Measurements from ENCODE around the gene EBPL.

EBPL gene

GRCh38 chr13:49629196-49629938 is 61.9 kb downstream of the EBPL start:
- Histone ChIP-seq H2AFZ (ENCODE audit: insufficient read depth, low read length, poor library complexity) (no peak overlapping the region), H3K4me1 (ENCODE audit: control insufficient read depth in 1 of 2, insufficient read depth in 2 of 2, low read length in 2 of 2) (peaks cover 17% of the 10 kb centered on the region in 2 experiments), H3K18ac (ENCODE audit: low read length) (no peak overlapping the region), H2BK120ac (ENCODE audit: insufficient read depth, low read length, poor library complexity) (no peak overlapping the region), H3K9me3 (ENCODE audit: insufficient read depth, low read depth, low read length) (no peaks in the 10 kb centered on the region), H3K79me1 (ENCODE audit: low read length) (peaks cover 6% of the 10 kb centered on the region), H3K4me2 (ENCODE audit: low read length) (no peak overlapping the region), H3K4ac (ENCODE audit: low read depth, low read length) (no peak overlapping the region), H4K12ac (ENCODE audit: low read depth, low read length) (no peak overlapping the region), H3K79me2 (ENCODE audit: control insufficient read depth, insufficient read depth, low read length, poor library complexity) (no peaks in the 10 kb centered on the region), H3K14ac (ENCODE audit: low read length) (no peak overlapping the region), H3K27ac (ENCODE audit: low read depth, low read length) (peak overlapping the region; percentile 10), H4K91ac (ENCODE audit: low read depth, low read length) (no peak overlapping the region), H3K36me3 (ENCODE audit: control insufficient read depth in 1 of 2, insufficient read depth in 2 of 2, low read length in 2 of 2) (no peaks in the 10 kb centered on the region), H3K23ac (ENCODE audit: low read length) (no peak overlapping the region), H2BK12ac (ENCODE audit: low read length) (no peak overlapping the region), H2AK5ac (ENCODE audit: low read length) (no peak overlapping the region), H3K4me3 (ENCODE audit: low read depth, low read length) (no peak overlapping the region), H3K27me3 (ENCODE audit: insufficient read depth, low read length) (no peaks in the 10 kb centered on the region), H3K9ac (ENCODE audit: low read length) (no peak overlapping the region), H2BK5ac (ENCODE audit: low read depth, low read length, poor library complexity) (no peak overlapping the region), H4K8ac (ENCODE audit: low read depth, low read length) (no peak overlapping the region)
- no peak for DNase-seq
- WGBS (ENCODE audit: extremely low coverage, insufficient coverage, insufficient read length): no CpG with 5 or more reads among the region's 8 CpGs

DNA sequence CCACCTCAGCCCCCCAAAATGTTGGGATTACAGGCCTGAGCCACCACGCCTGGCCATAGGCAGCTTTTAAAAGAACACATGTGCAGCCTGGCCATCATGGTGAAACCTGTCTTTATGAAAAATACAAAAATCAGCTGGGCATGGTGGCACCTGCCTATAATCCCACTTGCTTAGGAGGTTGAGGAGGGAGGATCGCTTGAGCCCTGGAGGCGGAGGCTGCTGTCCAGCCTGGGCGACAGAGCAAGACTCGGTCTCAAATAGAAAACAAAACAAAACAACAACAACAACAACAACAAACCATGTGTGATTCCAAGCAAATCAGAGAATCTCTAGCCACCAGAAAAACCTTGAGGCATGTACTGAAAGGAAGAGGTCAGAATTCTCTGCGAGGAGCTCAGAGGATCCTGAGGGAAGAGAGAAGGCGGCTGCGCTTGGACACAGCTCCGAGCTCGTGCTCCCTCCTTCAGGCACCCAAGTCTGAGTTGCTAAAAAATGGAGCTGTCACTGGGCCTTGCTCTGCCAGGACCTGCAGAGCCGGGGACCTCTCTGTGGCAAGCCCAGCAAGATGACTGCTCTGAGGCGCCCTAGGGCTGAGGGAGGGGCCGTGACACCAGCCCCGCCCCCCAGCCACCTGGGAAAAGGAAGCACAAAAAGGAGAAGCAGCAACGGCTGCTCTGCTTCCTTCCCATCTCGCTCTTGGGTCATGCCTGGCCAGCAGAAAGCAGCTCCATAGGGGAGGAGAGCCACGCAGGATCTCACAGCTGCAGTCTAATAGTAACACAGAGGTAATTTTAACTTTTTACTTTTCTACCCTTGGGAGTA is 63.2 kb downstream of the EBPL start, which contains the start of gene ARL11:
Gene ARL11, plus strand, starts transcription at position 677 of the 822 bp plus-strand sequence. CDS start 1,941 bp downstream, outside the sequence.
- no CpG with 5 or more reads among the region's 17 CpGs for WGBS (ENCODE audit: extremely low coverage, insufficient coverage, insufficient read length)
- H3K27ac ChIP-seq (ENCODE audit: low read depth, low read length): no peak within 1 kb of the TSS
- H4K12ac ChIP-seq (ENCODE audit: low read depth, low read length): no peak within 1 kb of the TSS
- H3K9ac ChIP-seq (ENCODE audit: low read length): no peak within 1 kb of the TSS
- no peak within 1 kb of the TSS for H2BK5ac ChIP-seq (ENCODE audit: low read depth, low read length, poor library complexity)
- H2BK12ac ChIP-seq (ENCODE audit: low read length): peak within 1 kb of the TSS; percentile 9
- no peak within 1 kb of the TSS for H2AK5ac ChIP-seq (ENCODE audit: low read length)
- H3K79me2 ChIP-seq (ENCODE audit: control insufficient read depth, insufficient read depth, low read length, poor library complexity): no peaks in the 10 kb centered on the region
- no peak within 1 kb of the TSS for H3K18ac ChIP-seq (ENCODE audit: low read length)
- no peak within 1 kb of the TSS for H3K4ac ChIP-seq (ENCODE audit: low read depth, low read length)
- H3K23ac ChIP-seq (ENCODE audit: low read length): no peak within 1 kb of the TSS
- peaks cover 6% of the 10 kb centered on the region for H3K79me1 ChIP-seq (ENCODE audit: low read length)
- no peak within 1 kb of the TSS for H3K14ac ChIP-seq (ENCODE audit: low read length)
- DNase-seq: peak; percentile 86 to 91
- H2BK120ac ChIP-seq (ENCODE audit: insufficient read depth, low read length, poor library complexity): peak within 1 kb of the TSS; percentile 16
- no peaks in the 10 kb centered on the region for H3K27me3 ChIP-seq (ENCODE audit: insufficient read depth, low read length)
- H2AFZ ChIP-seq (ENCODE audit: insufficient read depth, low read length, poor library complexity): peak within 1 kb of the TSS; percentile 55
- no peak within 1 kb of the TSS for H3K4me3 ChIP-seq (ENCODE audit: low read depth, low read length)
- peak within 1 kb of the TSS; percentile 63 for H4K8ac ChIP-seq (ENCODE audit: low read depth, low read length)
- peak within 1 kb of the TSS; percentile 15 for H3K4me2 ChIP-seq (ENCODE audit: low read length)
- peak within 1 kb of the TSS; percentile 9 for H4K91ac ChIP-seq (ENCODE audit: low read depth, low read length)
- no peaks in the 10 kb centered on the region for H3K9me3 ChIP-seq (ENCODE audit: insufficient read depth, low read depth, low read length)
- peaks cover 17% of the 10 kb centered on the region in 2 experiments for H3K4me1 ChIP-seq (ENCODE audit: control insufficient read depth in 1 of 2, insufficient read depth in 2 of 2, low read length in 2 of 2)
- no peaks in the 10 kb centered on the region for H3K36me3 ChIP-seq (ENCODE audit: control insufficient read depth in 1 of 2, insufficient read depth in 2 of 2, low read length in 2 of 2)

DNA sequence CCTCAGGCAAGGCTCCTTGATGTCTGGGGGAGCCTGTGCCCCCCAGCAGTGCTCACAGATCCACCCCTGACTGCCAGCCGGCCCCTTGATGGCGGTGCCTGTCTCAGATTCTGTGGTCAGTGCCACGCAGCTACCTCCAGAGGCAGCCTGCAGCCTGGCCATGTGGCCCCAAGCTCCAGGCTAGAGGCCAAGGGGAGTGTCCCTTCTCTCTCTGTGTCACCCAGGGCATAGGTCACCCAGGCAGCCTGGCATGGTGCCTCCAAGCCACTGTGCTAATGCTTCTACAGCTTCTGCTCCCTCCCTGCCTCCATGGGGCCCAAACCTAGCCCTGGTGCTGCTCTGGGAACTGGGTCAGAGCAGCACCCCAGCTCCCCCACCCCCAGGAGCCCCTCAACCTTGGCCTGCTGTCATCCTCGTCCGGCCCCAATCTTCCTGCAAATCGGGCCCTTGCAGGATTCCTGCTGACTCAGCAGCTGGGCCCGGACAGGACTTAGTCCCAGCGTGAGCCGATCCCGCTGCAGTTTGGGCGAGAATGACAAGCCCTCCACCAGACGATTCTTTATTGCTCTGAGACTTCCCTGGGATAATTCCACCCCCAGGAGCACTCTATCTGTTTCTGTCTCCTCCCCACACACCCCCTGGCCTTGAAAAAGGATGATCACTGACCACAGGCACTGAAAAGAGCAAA is 65.8 kb downstream of the EBPL start:
- no peak overlapping the region for H3K4me3 ChIP-seq (ENCODE audit: low read depth, low read length)
- no peak overlapping the region for H3K4me2 ChIP-seq (ENCODE audit: low read length)
- WGBS (ENCODE audit: extremely low coverage, insufficient coverage, insufficient read length): no CpG with 5 or more reads among the region's 12 CpGs

DNA sequence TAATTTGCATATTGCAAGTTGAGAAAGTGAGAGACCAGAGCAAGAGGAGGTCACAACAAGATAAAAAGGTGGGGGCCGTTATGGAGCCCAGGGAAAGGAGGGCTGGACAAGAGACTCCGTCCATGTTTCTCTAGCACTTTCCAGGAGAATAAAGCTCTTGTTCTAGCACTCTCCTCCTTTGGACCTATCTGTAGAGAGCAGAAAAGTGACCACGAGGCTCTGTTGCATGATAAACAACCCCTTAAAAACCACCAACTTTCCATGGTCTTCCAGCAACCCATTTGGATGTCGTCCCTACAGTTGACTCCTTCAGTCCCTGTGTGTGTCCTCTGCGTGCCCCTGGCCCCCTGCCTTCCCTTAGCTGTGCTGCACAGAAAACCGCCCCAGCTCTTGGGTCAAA is 67.1 kb downstream of the EBPL start:
- Histone ChIP-seq H3K27ac (ENCODE audit: low read depth, low read length) (no peak overlapping the region), H2BK120ac (ENCODE audit: insufficient read depth, low read length, poor library complexity) (no peak overlapping the region), H3K36me3 (ENCODE audit: control insufficient read depth in 1 of 2, insufficient read depth in 2 of 2, low read length in 2 of 2) (no peaks in the 10 kb centered on the region), H3K9ac (ENCODE audit: low read length) (no peak overlapping the region), H3K79me1 (ENCODE audit: low read length) (peaks cover 2% of the 10 kb centered on the region), H3K27me3 (ENCODE audit: insufficient read depth, low read length) (no peaks in the 10 kb centered on the region), H3K23ac (ENCODE audit: low read length) (no peak overlapping the region), H3K4me1 (ENCODE audit: control insufficient read depth in 1 of 2, insufficient read depth in 2 of 2, low read length in 2 of 2) (peaks cover 6% of the 10 kb centered on the region in 2 experiments), H2BK12ac (ENCODE audit: low read length) (no peak overlapping the region), H3K4me2 (ENCODE audit: low read length) (no peak overlapping the region), H4K12ac (ENCODE audit: low read depth, low read length) (no peak overlapping the region), H2AK5ac (ENCODE audit: low read length) (no peak overlapping the region), H4K8ac (ENCODE audit: low read depth, low read length) (no peak overlapping the region), H3K18ac (ENCODE audit: low read length) (no peak overlapping the region), H3K14ac (ENCODE audit: low read length) (no peak overlapping the region), H2AFZ (ENCODE audit: insufficient read depth, low read length, poor library complexity) (no peak overlapping the region), H3K4ac (ENCODE audit: low read depth, low read length) (no peak overlapping the region), H2BK5ac (ENCODE audit: low read depth, low read length, poor library complexity) (no peak overlapping the region), H3K4me3 (ENCODE audit: low read depth, low read length) (no peak overlapping the region), H3K9me3 (ENCODE audit: insufficient read depth, low read depth, low read length) (no peaks in the 10 kb centered on the region), H4K91ac (ENCODE audit: low read depth, low read length) (no peak overlapping the region), H3K79me2 (ENCODE audit: control insufficient read depth, insufficient read depth, low read length, poor library complexity) (no peaks in the 10 kb centered on the region)
- WGBS (ENCODE audit: extremely low coverage, insufficient coverage, insufficient read length): no CpG with 5 or more reads among the region's 6 CpGs
- DNase-seq: no peak

More for the DNA sequence above, 65.8 kb downstream of the EBPL start:
- DNase-seq: peak; percentile 48 to 58
- Histone ChIP-seq H3K4me1 (ENCODE audit: control insufficient read depth in 1 of 2, insufficient read depth in 2 of 2, low read length in 2 of 2) (peaks cover 11 to 15% of the 10 kb centered on the region in 2 experiments), H2BK12ac (ENCODE audit: low read length) (no peak overlapping the region), H3K18ac (ENCODE audit: low read length) (no peak overlapping the region), H2AFZ (ENCODE audit: insufficient read depth, low read length, poor library complexity) (no peak overlapping the region), H3K4ac (ENCODE audit: low read depth, low read length) (no peak overlapping the region), H4K12ac (ENCODE audit: low read depth, low read length) (no peak overlapping the region), H3K23ac (ENCODE audit: low read length) (no peak overlapping the region), H4K91ac (ENCODE audit: low read depth, low read length) (no peak overlapping the region), H4K8ac (ENCODE audit: low read depth, low read length) (no peak overlapping the region), H3K79me1 (ENCODE audit: low read length) (peaks cover 6% of the 10 kb centered on the region), H3K9me3 (ENCODE audit: insufficient read depth, low read depth, low read length) (no peaks in the 10 kb centered on the region), H3K14ac (ENCODE audit: low read length) (no peak overlapping the region), H2AK5ac (ENCODE audit: low read length) (no peak overlapping the region), H3K36me3 (ENCODE audit: control insufficient read depth in 1 of 2, insufficient read depth in 2 of 2, low read length in 2 of 2) (no peaks in the 10 kb centered on the region), H3K79me2 (ENCODE audit: control insufficient read depth, insufficient read depth, low read length, poor library complexity) (no peaks in the 10 kb centered on the region), H3K27ac (ENCODE audit: low read depth, low read length) (no peak overlapping the region), H3K9ac (ENCODE audit: low read length) (no peak overlapping the region), H3K27me3 (ENCODE audit: insufficient read depth, low read length) (no peaks in the 10 kb centered on the region), H2BK120ac (ENCODE audit: insufficient read depth, low read length, poor library complexity) (no peak overlapping the region), H2BK5ac (ENCODE audit: low read depth, low read length, poor library complexity) (no peak overlapping the region)
